Measurements from ENCODE around the gene HARS1. TPM values are rescaled to one million over a fixed set of nuclear protein-coding genes. Genes with fewer than 3 reads are reported as not detected.
A peak's percentile ranks its signal among the peaks of the same experiment; 100 is the strongest.
"Not testable (repeated sequence)": the region's sequence is repeated elsewhere in the genome, so short reads cannot be mapped to it uniquely, and the experiment has no call there.

HARS1 gene, protein sequence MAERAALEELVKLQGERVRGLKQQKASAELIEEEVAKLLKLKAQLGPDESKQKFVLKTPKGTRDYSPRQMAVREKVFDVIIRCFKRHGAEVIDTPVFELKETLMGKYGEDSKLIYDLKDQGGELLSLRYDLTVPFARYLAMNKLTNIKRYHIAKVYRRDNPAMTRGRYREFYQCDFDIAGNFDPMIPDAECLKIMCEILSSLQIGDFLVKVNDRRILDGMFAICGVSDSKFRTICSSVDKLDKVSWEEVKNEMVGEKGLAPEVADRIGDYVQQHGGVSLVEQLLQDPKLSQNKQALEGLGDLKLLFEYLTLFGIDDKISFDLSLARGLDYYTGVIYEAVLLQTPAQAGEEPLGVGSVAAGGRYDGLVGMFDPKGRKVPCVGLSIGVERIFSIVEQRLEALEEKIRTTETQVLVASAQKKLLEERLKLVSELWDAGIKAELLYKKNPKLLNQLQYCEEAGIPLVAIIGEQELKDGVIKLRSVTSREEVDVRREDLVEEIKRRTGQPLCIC
- total RNA-seq (10 to 100 TPM; 83.6 to 84.1 TPM), polyA plus RNA-seq (10 to 100 TPM; 63.2 to 77.5 (median 65.3) TPM), total RNA-seq (99.2 to 205 (median 133) reads per million in 6 experiments)

- ATAC-seq (peak; percentile 92 to 94), DNase-seq (peak; percentile 60 to 87 (median 77))
- peaks cover 0 to 56% (median 2%) of the 10 kb centered on the region in 3 donors for H3K36me3 Mint-ChIP-seq
- no peaks in the 10 kb centered on the region for H3K9me3 Mint-ChIP-seq
- H3K27me3 Mint-ChIP-seq = no peaks in the 10 kb centered on the region
- peak within 1 kb of the TSS; percentile 90 to 99 (median 98) for H3K27ac Mint-ChIP-seq
- POLR2A ChIA-PET = interaction anchor here (0.6 to 5.2 kb wide), 16 partner anchors 9 to 1196 kb away, joined by 3 to 44 read pairs (median 6); partner anchors contain the start of genes ANKHD1, APBB3, CD14 and EIF4EBP3
- peaks cover 14 to 49% (median 46%) of the 10 kb centered on the region in 4 donors for H3K4me1 Mint-ChIP-seq
- peak within 1 kb of the TSS; percentile 99 to 100 (median 99) for H3K4me3 Mint-ChIP-seq
Observed at GRCh38 chr5:140690941-140691924, at the start of gene HARS1, which contains the start of gene HARS2. TSS of gene HARS1 (minus strand) at chr5:140691370. CDS start at chr5:140691304, 66 bp downstream. TSS of gene HARS2 (plus strand) at chr5:140691455. CDS start at chr5:140691649, 194 bp downstream.

- ATAC-seq (no peak), DNase-seq (no peak)
- H3K4me1 Mint-ChIP-seq = no peaks in the 10 kb centered on the region
- no peak overlapping the region for H3K27ac Mint-ChIP-seq
- POLR2A ChIA-PET = no interaction called here
- H3K9me3 Mint-ChIP-seq = peaks cover 11 to 61% (median 38%) of the 10 kb centered on the region in 9 donors
- peaks cover 29 to 65% (median 36%) of the 10 kb centered on the region in 5 donors for H3K27me3 Mint-ChIP-seq
- H3K4me3 Mint-ChIP-seq = no peak overlapping the region
- H3K36me3 Mint-ChIP-seq = peaks cover 2 to 33% (median 14%) of the 10 kb centered on the region in 3 donors
Observed at GRCh38 chr5:140737486-140737885, 46.3 kb upstream of the HARS1 start.

GRCh38 chr5:140734354-140734753, 43.2 kb upstream of the HARS1 start:
- H3K9me3 Mint-ChIP-seq = peaks cover 3 to 35% (median 15%) of the 10 kb centered on the region in 9 donors
- H3K27ac Mint-ChIP-seq = no peak overlapping the region
- DNase-seq (no peak), ATAC-seq (no peak)
- H3K27me3 Mint-ChIP-seq = peaks cover 30 to 58% (median 37%) of the 10 kb centered on the region in 5 donors
- H3K36me3 Mint-ChIP-seq = peaks cover 0 to 13% (median 5%) of the 10 kb centered on the region in 3 donors
- POLR2A ChIA-PET = no interaction called here
- no peak overlapping the region for H3K4me3 Mint-ChIP-seq
- H3K4me1 Mint-ChIP-seq = no peaks in the 10 kb centered on the region

GRCh38 chr5:140733098-140733497, 41.9 kb upstream of the HARS1 start:
- no peak for ATAC-seq

DNA sequence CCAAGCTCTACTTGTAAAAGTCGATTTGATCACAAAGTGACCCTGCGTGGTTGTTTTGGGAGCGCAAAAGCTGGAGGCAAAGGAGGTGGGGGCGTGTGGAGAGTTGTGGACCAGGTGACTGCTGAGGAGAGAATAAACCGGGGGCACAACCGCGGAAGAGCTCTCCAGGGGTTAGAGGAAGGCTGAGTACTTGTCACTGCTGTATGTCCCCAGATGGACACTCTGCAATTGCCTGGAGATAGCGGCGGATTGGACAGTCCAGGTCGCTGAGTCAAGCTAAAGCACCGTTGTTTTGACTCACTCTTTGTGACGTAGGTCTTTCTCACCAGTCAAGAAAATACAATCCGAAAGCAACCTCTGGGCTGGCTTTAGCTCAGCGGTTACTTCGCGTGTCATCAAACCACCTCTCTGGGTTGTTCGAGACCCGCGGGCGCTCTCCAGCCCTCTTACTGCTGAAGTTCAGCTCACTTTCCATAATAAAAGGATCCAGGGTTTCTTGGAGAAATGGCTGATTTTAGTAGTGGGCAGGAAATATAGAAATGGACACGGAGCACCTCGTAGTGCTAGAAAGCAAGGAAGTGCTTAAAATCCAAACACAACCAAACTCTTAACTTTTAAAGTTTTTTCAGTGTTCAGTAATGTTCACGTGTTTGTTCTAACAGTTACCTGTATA, 34.8 kb upstream of the HARS1 start:
- peaks cover 4 to 14% (median 8%) of the 10 kb centered on the region in 4 donors for H3K4me1 Mint-ChIP-seq
- POLR2A ChIA-PET = interaction anchor here (1.2 kb wide), 1 partner anchor 15 kb away, joined by 4 read pairs; no protein-coding TSS in a partner anchor
- peaks cover 8 to 40% (median 20%) of the 10 kb centered on the region in 5 donors for H3K27me3 Mint-ChIP-seq
- H3K9me3 Mint-ChIP-seq = peaks cover 0 to 11% (median 0%) of the 10 kb centered on the region in 9 donors
- H3K27ac Mint-ChIP-seq = peak overlapping the region in 7 of 10 donors; percentile 10 to 93 (median 40)
- DNase-seq (peak; percentile 16 to 68 (median 52)), ATAC-seq (peak; percentile 81 to 94)
- peak overlapping the region; percentile 41 to 85 (median 66) for H3K4me3 Mint-ChIP-seq
- H3K36me3 Mint-ChIP-seq = no peaks in the 10 kb centered on the region

More at GRCh38 chr5:140733098-140733497, 41.9 kb upstream of the HARS1 start:
- no peak overlapping the region for H3K27ac Mint-ChIP-seq
- H3K4me3 Mint-ChIP-seq = no peak overlapping the region
- H3K4me1 Mint-ChIP-seq = no peaks in the 10 kb centered on the region
- H3K27me3 Mint-ChIP-seq = peaks cover 33 to 64% (median 41%) of the 10 kb centered on the region in 5 donors
- DNase-seq = no peak
- H3K36me3 Mint-ChIP-seq = peaks cover 0 to 12% (median 4%) of the 10 kb centered on the region in 3 donors
- POLR2A ChIA-PET = no interaction called here
- peaks cover 3 to 29% (median 11%) of the 10 kb centered on the region in 9 donors for H3K9me3 Mint-ChIP-seq

GRCh38 chr5:140721395-140721794, 30.2 kb upstream of the HARS1 start:
- Mint-ChIP-seq H3K27me3 (peaks cover 6 to 37% (median 14%) of the 10 kb centered on the region in 5 donors), H3K4me1 (peaks cover 4 to 11% (median 10%) of the 10 kb centered on the region in 4 donors)
- H3K4me3 Mint-ChIP-seq, DNase-seq, H3K36me3 Mint-ChIP-seq, H3K9me3 Mint-ChIP-seq, H3K27ac Mint-ChIP-seq, ATAC-seq, POLR2A ChIA-PET: not testable (repeated sequence)

GRCh38 chr5:140720738-140721137, 29.6 kb upstream of the HARS1 start:
- Mint-ChIP-seq H3K4me3 (peak overlapping the region in 1 of 10 donors; percentile 39), H3K27ac (peak overlapping the region in 2 of 10 donors; percentile 25 to 27), H3K27me3 (peaks cover 6 to 37% (median 8%) of the 10 kb centered on the region in 5 donors)
- ATAC-seq, POLR2A ChIA-PET, H3K4me1 Mint-ChIP-seq, H3K9me3 Mint-ChIP-seq, H3K36me3 Mint-ChIP-seq, DNase-seq: not testable (repeated sequence)

- DNase-seq (no peak), ATAC-seq (no peak)
- Mint-ChIP-seq H3K4me3 (peak overlapping the region in 1 of 10 donors; percentile 26), H3K27ac (no peak overlapping the region), H3K9me3 (no peaks in the 10 kb centered on the region), H3K4me1 (peaks cover 0 to 3% (median under 1%) of the 10 kb centered on the region in 4 donors), H3K27me3 (peaks cover 3 to 25% (median 5%) of the 10 kb centered on the region in 5 donors), H3K36me3 (no peaks in the 10 kb centered on the region)
- POLR2A ChIA-PET = no interaction called here
Observed at GRCh38 chr5:140718266-140718592, 27.1 kb upstream of the HARS1 start.

DNA sequence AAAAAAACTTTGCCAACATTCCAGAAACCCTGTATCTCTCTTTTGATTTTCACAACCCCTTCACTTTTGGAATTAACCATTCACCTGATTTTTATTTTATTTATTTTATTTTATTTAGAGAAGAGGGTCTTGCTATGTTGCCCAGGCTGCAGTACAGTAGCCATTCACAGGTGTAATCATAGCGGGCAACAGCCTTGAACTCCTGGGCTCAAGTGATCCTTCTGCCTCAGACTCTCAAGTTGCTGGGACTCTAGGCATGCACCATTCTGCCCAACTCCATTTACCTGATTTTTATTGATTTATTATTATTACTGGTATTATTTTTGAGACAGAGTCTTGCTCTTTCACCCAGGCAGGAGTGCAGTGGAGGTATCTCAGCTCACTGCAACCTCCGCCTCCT, 25.1 kb upstream of the HARS1 start:
- peaks cover 3 to 14% (median 5%) of the 10 kb centered on the region in 4 donors for H3K4me1 Mint-ChIP-seq
- H3K27ac Mint-ChIP-seq, H3K4me3 Mint-ChIP-seq, ATAC-seq, H3K27me3 Mint-ChIP-seq, POLR2A ChIA-PET, DNase-seq, H3K36me3 Mint-ChIP-seq, H3K9me3 Mint-ChIP-seq: not testable (repeated sequence)

GRCh38 chr5:140713562-140714094, 22.5 kb upstream of the HARS1 start:
- H3K27ac Mint-ChIP-seq = peak overlapping the region in 1 of 10 donors; percentile 22
- H3K27me3 Mint-ChIP-seq = no peaks in the 10 kb centered on the region
- POLR2A ChIA-PET = interaction anchor here (0.7 kb wide), 1 partner anchor 156 kb away, joined by 4 read pairs; the partner anchor contains the start of gene SRA1
- peaks cover 11 to 24% (median 18%) of the 10 kb centered on the region in 4 donors for H3K4me1 Mint-ChIP-seq
- H3K9me3 Mint-ChIP-seq = peaks cover 0 to 8% (median 0%) of the 10 kb centered on the region in 9 donors
- ATAC-seq (no peak), DNase-seq (no peak)
- H3K4me3 Mint-ChIP-seq = no peak overlapping the region
- peaks cover 0 to 8% (median 0%) of the 10 kb centered on the region in 3 donors for H3K36me3 Mint-ChIP-seq

GRCh38 chr5:140711794-140712193, 20.6 kb upstream of the HARS1 start:
- Mint-ChIP-seq H3K27ac (peak overlapping the region in 8 of 10 donors; percentile 41 to 100 (median 98)), H3K4me1 (peaks cover 11 to 24% (median 18%) of the 10 kb centered on the region in 4 donors), H3K9me3 (peaks cover 0 to 8% (median 0%) of the 10 kb centered on the region in 9 donors), H3K4me3 (peak overlapping the region; percentile 60 to 100 (median 99)), H3K36me3 (peaks cover 0 to 16% (median 0%) of the 10 kb centered on the region in 3 donors), H3K27me3 (no peaks in the 10 kb centered on the region)
- no peak for DNase-seq
- no peak for ATAC-seq
- POLR2A ChIA-PET = interaction anchor here (0.9 to 3.7 kb wide), 9 partner anchors 11 to 605 kb away, joined by 3 to 44 read pairs (median 12); partner anchors contain the start of genes ANKHD1, APBB3, CD14 and EIF4EBP3
